Gastroesophageal sphincter (tissue), 4 donors: ENCODE measurements around the gene SH3RF1. TPM values are rescaled to one million over a fixed set of nuclear protein-coding genes. Genes with fewer than 3 reads are reported as not detected.

ENCODE experiments used
- ATAC-seq: fragments of 150-250 bp; one replicate; pipeline ENCODE4 v1.9.1; 2016; ENCODE audit warnings: mild to moderate bottlenecking, moderate library complexity
- H3K27ac ChIP-seq, 4 donors: fragments of 200-600 bp; sonication (generic) in 3 of 4; 1 replicate in 3 of 4; 2 replicates in 1 of 4; pipeline ENCODE4 v1.5.1; 2016 to 2019
- H3K27me3 ChIP-seq: fragments of 200-600 bp; sonication (generic); one replicate; pipeline ENCODE4 v1.5.1; 2019
- H3K36me3 ChIP-seq, 2 donors: fragments of 200-600 bp; sonication (generic); one replicate each; pipeline ENCODE4 v1.5.1; 2019; ENCODE audit warnings: control low read depth in 1 of 2
- H3K4me1 ChIP-seq, 3 donors: fragments of 200-600 bp; sonication (generic); 1 replicate in 2 of 3; 2 replicates in 1 of 3; pipeline ENCODE4 v1.5.1; 2016 to 2019; ENCODE audit warnings: control low read depth in 2 of 3
- H3K4me3 ChIP-seq, 2 donors: fragments of 200-600 bp; sonication (generic); one replicate each; pipeline ENCODE4 v1.5.1; 2019; ENCODE audit warnings: mild to moderate bottlenecking in 1 of 2, moderate library complexity in 1 of 2
- H3K9me3 ChIP-seq, 3 donors: fragments of 200-600 bp; sonication (generic); one replicate each; pipeline ENCODE4 v1.5.1; 2017 to 2019; ENCODE audit warnings: control low read depth in 2 of 3
- EP300 ChIP-seq: sonication (generic); formaldehyde crosslinking; IDR thresholded peaks from one replicate; pipeline ENCODE4 v1.6.1; 2017; ENCODE audit warnings: antibody characterized with exemption, mild to moderate bottlenecking
- POLR2A ChIP-seq, 2 donors: fragments of 450-650 bp; IDR thresholded peaks; one replicate each; pipeline ENCODE4 v1.6.1; 2017; ENCODE audit warnings: antibody characterized with exemption in 2 of 2, mild to moderate bottlenecking in 2 of 2, moderate library complexity in 1 of 2
- POLR2AphosphoS5 ChIP-seq: sonication (generic); formaldehyde crosslinking; IDR thresholded peaks from one replicate; pipeline ENCODE4 v1.6.1; 2017; ENCODE audit warnings: antibody characterized with exemption
- WGBS, 2 donors: methylation state at CpG; one replicate each; pipeline ENCODE4 v1.1.5; 2018; ENCODE audit warnings: low coverage in 1 of 2; 5-methylcytosine and 5-hydroxymethylcytosine counted together
- total RNA-seq, 4 donors: library from RNA; depleted of rRNA; stranded (reverse); fragments of >200 nt; gene quantifications; one replicate each; pipeline ENCODE4 v1.1.0, GENCODE V29; 2016
- TF ChIP-seq, protein P1 (sequence below), 4 experiments: fragments of 200-600 bp in 2 of 4; fragments of 450-650 bp in 2 of 4; sonication (generic) in 1 of 4; IDR thresholded peaks; one replicate each; pipeline ENCODE4 v1.5.1; 2017 to 2019; ENCODE audit warnings: antibody characterized with exemption in 4 of 4, mild to moderate bottlenecking in 2 of 4, moderate library complexity in 2 of 4

SH3RF1 gene
- total RNA-seq, 4 donors from 2014 or later, result 9.2 to 17.6 (median 13.3) TPM

DNA sequence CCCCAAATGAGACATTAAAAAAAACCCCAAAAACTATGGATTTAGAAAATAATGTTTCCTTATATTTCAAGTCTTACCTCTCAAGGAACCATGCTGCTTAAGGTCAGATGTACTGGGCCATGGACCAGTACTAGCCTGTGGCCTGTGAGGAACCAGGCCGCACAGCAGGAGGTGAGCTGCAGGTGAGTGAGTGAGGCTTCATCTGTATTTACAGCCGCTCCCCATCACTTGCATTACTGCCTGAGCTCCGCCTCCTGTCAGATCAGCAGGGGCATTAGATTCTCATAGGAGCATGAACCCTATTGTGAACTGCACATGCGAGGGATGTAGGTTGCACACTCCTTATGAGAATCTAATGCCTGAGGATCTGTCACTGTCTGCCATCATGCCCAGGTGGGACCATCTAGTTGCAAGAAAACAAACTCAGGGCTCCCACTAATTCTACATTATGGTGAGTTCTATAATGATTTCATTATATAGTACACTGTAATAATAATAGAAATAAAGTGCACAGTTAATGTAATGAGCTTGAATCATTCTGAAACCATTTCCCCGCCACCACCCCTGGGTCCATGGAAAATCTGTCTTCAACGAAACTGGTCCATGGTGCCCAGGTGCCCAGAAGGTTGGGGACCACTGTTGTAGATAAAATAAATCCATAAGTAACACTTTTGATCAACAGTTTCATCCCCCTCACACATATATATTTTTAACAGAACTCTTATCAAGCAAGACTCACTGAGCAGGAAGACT is 155.4 kb downstream of the SH3RF1 start:
- H3K36me3 ChIP-seq, result peaks cover 0 to 87% of the 10 kb centered on the region in 2 donors
- H3K27ac ChIP-seq, result no peak overlapping the region
- WGBS, 2 donors, result 94 to 100% methylated on average over 3 to 5 of the region's 6 CpGs
- H3K4me1 ChIP-seq, result no peaks in the 10 kb centered on the region
- ATAC-seq, result no peak
- H3K4me3 ChIP-seq, result no peak overlapping the region
- no peaks in the 10 kb centered on the region for H3K9me3 ChIP-seq
- no peaks in the 10 kb centered on the region for H3K27me3 ChIP-seq
- no peak for TF ChIP-seq POLR2AphosphoS5
- no peak for TF ChIP-seq POLR2A (IDR thresholded peaks at IDR 0.05)
- no peak for TF ChIP-seq EP300
- TF ChIP-seq, protein P1, sequence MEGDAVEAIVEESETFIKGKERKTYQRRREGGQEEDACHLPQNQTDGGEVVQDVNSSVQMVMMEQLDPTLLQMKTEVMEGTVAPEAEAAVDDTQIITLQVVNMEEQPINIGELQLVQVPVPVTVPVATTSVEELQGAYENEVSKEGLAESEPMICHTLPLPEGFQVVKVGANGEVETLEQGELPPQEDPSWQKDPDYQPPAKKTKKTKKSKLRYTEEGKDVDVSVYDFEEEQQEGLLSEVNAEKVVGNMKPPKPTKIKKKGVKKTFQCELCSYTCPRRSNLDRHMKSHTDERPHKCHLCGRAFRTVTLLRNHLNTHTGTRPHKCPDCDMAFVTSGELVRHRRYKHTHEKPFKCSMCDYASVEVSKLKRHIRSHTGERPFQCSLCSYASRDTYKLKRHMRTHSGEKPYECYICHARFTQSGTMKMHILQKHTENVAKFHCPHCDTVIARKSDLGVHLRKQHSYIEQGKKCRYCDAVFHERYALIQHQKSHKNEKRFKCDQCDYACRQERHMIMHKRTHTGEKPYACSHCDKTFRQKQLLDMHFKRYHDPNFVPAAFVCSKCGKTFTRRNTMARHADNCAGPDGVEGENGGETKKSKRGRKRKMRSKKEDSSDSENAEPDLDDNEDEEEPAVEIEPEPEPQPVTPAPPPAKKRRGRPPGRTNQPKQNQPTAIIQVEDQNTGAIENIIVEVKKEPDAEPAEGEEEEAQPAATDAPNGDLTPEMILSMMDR (IDR thresholded peaks at IDR 0.05), result no peak

DNA sequence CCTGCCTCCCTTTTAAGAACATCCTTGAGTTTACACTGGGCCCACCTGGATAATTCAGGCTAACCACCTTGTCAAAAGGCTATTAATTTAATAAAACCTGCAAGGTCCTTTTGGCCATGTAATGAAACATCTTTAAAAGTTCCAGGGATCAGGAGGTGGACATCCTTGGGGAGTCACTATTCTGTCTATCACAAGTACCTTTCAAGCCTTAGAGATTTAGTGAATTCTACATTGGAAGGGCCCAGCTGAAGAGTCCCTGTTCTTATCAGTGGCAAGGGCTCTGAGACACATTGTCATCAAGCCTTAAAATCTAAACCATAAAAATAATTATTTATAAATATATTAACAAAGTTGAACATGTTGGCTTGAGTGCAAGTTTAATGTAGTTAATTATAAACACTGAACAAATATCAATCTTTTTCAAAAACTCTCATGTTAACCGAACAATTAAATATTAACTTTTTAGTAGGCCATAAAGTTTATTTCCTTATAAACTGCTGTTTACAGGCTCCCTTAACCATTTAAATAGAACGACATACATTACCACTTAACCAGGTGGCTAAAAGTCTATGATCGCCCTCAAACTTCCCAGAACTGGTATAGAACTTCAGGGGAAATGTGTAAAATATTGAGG is 156.3 kb downstream of the SH3RF1 start:
- Histone ChIP-seq H3K4me3 (no peak overlapping the region), H3K27ac (no peak overlapping the region), H3K4me1 (no peaks in the 10 kb centered on the region), H3K27me3 (no peaks in the 10 kb centered on the region), H3K36me3 (peaks cover 0 to 91% of the 10 kb centered on the region in 2 donors), H3K9me3 (no peaks in the 10 kb centered on the region)
- WGBS, 2 donors, result 89 to 100% methylated on average over 2 to 3 of the region's 3 CpGs
- TF ChIP-seq, protein P1 (IDR thresholded peaks at IDR 0.05), result no peak
- TF ChIP-seq POLR2A (IDR thresholded peaks at IDR 0.05) (no peak), POLR2AphosphoS5 (no peak), EP300 (no peak)
- ATAC-seq, result no peak

DNA sequence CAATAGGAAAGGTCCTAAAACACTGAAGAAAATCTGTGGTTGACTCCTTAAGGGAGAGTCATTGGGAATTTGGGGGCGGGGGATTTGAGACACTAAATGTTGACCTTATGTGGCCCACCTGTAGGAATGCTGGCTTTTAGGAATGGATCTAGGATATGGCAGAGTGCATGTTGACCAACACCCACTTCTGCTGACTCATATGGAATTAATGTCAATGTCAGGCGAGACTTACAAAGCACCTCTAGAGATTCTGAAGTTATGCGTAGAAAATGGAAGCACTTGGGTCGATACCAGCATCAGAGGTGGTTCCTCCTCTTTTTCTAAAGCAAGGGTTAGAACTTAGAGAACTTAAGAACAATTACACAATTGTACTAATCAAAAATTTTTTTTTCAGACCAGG is 160.1 kb downstream of the SH3RF1 start:
- Histone ChIP-seq H3K4me1 (no peaks in the 10 kb centered on the region), H3K9me3 (no peaks in the 10 kb centered on the region), H3K36me3 (peaks cover 0 to 96% of the 10 kb centered on the region in 2 donors), H3K27ac (no peak overlapping the region), H3K4me3 (no peak overlapping the region), H3K27me3 (no peaks in the 10 kb centered on the region)
- ATAC-seq, result no peak
- TF ChIP-seq EP300, result no peak
- TF ChIP-seq, protein P1 (IDR thresholded peaks at IDR 0.05), result no peak
- TF ChIP-seq POLR2AphosphoS5, result no peak
- no peak for TF ChIP-seq POLR2A (IDR thresholded peaks at IDR 0.05)
- 94 to 95% methylated on average over 4 of the region's 4 CpGs for WGBS, 2 donors

DNA sequence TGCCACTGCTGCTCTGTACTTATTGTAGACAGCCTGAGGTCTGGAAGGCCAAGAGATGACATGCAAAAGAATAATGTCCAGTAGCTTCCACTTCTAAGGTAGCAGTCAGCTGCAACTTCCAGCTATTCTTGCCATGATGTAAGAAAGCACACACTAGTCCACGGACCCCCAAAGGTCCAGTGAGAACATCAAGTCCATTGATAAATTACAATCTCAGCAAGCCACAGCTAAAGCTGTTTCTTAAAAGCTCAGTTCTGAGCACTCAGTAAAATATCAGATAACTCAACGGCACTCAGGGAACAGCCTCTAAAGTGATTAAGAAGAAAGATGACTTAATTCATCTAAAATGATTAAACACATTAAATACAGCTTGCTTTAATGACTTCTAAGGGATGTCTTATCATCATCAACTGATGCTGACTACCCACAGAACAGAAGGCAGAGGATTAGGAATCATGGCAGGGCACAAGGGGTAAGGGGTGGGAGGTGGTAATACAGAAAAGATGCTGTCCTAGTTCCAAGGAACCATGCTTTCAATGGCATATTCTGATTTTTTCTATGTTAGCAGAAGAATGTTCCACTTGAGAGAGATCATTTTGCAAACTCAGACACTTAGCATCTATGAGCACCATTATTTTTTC is 161.6 kb downstream of the SH3RF1 start:
- peaks cover 0 to 4% (median 2%) of the 10 kb centered on the region in 3 donors for H3K4me1 ChIP-seq
- peaks cover 0 to 88% of the 10 kb centered on the region in 2 donors for H3K36me3 ChIP-seq
- no peak overlapping the region for H3K4me3 ChIP-seq
- H3K27ac ChIP-seq, result no peak overlapping the region
- ATAC-seq, result no peak
- H3K9me3 ChIP-seq, result no peaks in the 10 kb centered on the region
- H3K27me3 ChIP-seq, result no peaks in the 10 kb centered on the region
- WGBS, 2 donors, result 83 to 86% methylated on average over 1 to 2 of the region's 2 CpGs
- TF ChIP-seq, protein P1 (IDR thresholded peaks at IDR 0.05), result no peak
- TF ChIP-seq EP300, result no peak
- TF ChIP-seq POLR2A (IDR thresholded peaks at IDR 0.05), result no peak
- no peak for TF ChIP-seq POLR2AphosphoS5
